ENCODE measurements around the gene MUC5B. TPM values are rescaled to one million over a fixed set of nuclear protein-coding genes. Genes with fewer than 3 reads are reported as not detected.

MUC5B gene
- total RNA-seq, 1 donor from 2014 or later = not detected

- DNase-seq (ENCODE audit: low read depth) = no peak
- TF ChIP-seq, protein P1, sequence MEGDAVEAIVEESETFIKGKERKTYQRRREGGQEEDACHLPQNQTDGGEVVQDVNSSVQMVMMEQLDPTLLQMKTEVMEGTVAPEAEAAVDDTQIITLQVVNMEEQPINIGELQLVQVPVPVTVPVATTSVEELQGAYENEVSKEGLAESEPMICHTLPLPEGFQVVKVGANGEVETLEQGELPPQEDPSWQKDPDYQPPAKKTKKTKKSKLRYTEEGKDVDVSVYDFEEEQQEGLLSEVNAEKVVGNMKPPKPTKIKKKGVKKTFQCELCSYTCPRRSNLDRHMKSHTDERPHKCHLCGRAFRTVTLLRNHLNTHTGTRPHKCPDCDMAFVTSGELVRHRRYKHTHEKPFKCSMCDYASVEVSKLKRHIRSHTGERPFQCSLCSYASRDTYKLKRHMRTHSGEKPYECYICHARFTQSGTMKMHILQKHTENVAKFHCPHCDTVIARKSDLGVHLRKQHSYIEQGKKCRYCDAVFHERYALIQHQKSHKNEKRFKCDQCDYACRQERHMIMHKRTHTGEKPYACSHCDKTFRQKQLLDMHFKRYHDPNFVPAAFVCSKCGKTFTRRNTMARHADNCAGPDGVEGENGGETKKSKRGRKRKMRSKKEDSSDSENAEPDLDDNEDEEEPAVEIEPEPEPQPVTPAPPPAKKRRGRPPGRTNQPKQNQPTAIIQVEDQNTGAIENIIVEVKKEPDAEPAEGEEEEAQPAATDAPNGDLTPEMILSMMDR (conservative IDR thresholded peaks at IDR 0.05; ENCODE audit: low read depth, low read length) = no peak
- H3K4me3 ChIP-seq (ENCODE audit: low read depth, low read length) = peak overlapping the region; percentile 31
These were observed 81.5 kb downstream of the MUC5B start for GRCh38 chr11:1304380-1304779.

DNA sequence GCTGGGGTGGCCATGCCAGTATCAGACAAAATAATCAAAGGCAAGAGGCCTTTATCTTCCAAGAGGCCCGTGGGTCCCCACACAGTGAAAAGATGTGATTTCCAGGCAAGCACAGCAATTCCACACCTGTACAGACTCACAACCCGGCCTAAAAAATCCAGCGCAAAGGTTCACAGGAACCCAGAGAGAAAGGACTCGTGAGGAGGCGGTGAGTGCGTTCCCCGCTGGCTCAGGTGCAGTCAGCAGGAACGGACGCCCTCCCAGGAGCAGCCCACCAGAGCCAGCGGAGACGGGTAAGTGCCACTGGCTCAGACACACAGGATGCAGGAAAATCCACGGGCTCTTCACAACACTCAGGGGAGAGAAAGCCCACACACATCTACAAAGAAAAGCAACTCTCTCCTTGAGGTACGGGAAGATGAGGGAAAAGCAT lies 82.2 kb downstream of the MUC5B start:
- DNase-seq (ENCODE audit: low read depth) = no peak
- peak overlapping the region; percentile 3 for H3K4me3 ChIP-seq (ENCODE audit: low read depth, low read length)
- TF ChIP-seq, protein P1 (conservative IDR thresholded peaks at IDR 0.05; ENCODE audit: low read depth, low read length) = no peak

DNA sequence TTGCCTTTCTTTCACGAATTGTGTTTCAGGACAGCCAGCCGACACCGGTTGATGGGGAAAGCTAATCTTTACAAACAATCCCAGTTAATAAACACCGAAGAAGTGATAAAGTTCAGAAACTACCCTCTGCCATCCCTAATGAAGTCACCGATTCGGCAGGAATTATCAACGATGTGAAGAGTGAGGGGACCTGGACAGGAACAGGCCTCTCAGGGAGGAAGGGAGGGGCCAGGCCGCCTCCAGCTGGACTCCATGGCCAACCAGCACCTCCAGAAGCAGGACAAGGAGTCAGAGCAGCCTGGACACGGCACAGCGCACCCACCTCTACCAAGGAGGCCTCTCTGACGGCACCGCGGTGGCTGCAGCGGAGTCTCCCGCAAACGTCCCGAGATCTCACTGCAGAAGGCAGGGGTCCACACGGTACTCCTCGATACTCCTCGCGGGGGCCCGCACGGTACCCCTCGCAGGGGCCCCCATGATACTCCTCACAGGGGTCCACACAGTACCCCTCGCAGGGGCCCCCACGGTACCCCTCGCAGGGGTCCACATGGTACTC lies 82.7 kb downstream of the MUC5B start:
- TF ChIP-seq, protein P1 (conservative IDR thresholded peaks at IDR 0.05; ENCODE audit: low read depth, low read length) = no peak
- peak overlapping the region; percentile 3 for H3K4me3 ChIP-seq (ENCODE audit: low read depth, low read length)
- DNase-seq (ENCODE audit: low read depth) = no peak

DNA sequence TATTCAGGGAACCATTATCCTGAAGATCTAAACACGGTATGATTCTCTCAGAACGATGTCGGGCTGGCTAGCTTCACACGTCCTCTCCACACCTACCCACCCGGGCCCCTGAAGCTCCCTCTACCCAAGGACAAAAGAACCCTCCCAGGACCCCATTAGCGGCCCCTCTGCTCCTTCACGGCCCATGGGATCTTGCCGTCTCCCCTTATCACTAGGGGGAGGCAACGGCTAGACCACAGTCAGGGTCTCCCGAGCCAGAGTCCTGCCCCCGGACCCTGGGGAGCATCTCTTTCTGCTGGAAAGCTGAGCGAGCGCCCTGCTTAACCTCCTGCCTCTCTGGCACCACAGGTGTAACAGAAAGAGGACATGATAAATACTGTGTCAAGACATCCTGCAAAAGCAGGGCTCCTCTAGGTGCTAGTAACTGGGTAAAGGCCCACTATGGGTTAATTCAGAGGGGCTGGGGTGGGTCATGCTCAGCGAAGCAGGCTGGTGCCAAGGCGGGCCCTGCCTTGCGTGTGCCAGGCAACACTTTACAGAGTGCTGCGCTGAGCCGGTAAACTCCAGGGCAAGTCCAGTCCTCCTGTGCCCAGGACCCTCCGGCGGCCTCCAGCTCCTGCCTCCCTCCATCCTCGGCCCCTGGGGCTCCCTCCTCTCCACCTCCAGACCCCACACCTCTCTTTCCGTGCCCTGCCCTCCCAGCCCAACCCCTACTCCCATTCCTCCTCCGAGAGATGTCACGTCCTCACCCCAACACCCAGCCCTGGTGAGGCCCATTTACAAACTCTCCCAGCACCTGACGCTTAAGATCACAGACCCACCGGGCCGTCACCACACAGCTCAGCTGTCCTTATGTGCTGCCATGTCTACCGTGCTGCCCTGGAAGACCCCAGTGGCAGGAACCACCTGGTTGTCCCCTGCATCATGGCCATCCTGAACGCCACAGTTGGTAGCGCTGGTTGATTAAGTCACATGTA lies 83.6 kb downstream of the MUC5B start:
- no peak overlapping the region for H3K4me3 ChIP-seq (ENCODE audit: low read depth, low read length)
- TF ChIP-seq, protein P1 (conservative IDR thresholded peaks at IDR 0.05; ENCODE audit: low read depth, low read length) = no peak
- no peak for DNase-seq (ENCODE audit: low read depth)

GRCh38 chr11:1307163-1307870 lies 84.5 kb downstream of the MUC5B start:
- TF ChIP-seq, protein P1 (conservative IDR thresholded peaks at IDR 0.05; ENCODE audit: low read depth, low read length) = no peak
- peak overlapping the region; percentile 81 for H3K4me3 ChIP-seq (ENCODE audit: low read depth, low read length)
- DNase-seq (ENCODE audit: low read depth) = no peak

GRCh38 chr11:1307998-1308742 lies 85.3 kb downstream of the MUC5B start:
- DNase-seq (ENCODE audit: low read depth) = no peak
- H3K4me3 ChIP-seq (ENCODE audit: low read depth, low read length) = peak overlapping the region; percentile 81
- TF ChIP-seq, protein P1 (conservative IDR thresholded peaks at IDR 0.05; ENCODE audit: low read depth, low read length) = no peak
